ENCODE results near the gene IGF2. TPM values are rescaled to one million over a fixed set of nuclear protein-coding genes. Genes with fewer than 3 reads are reported as not detected.

Gene IGF2
- total RNA-seq, 1 donor from 2014 or later = 711 TPM

- no peak overlapping the region for H3K9ac ChIP-seq (ENCODE audit: low read depth in 1 of 3, low read length in 3 of 3)
- H3K27me3 ChIP-seq (ENCODE audit: control insufficient read depth in 3 of 3, insufficient read depth in 3 of 3, low read length in 3 of 3) = peaks cover 3 to 14% (median 4%) of the 10 kb centered on the region in 3 donors
- H3K36me3 ChIP-seq (ENCODE audit: control insufficient read depth in 3 of 3, insufficient read depth in 3 of 3, low read length in 3 of 3) = no peaks in the 10 kb centered on the region
- H3K4me3 ChIP-seq (ENCODE audit: low read length in 3 of 3) = no peak overlapping the region
- peaks cover 0 to 5% (median 2%) of the 10 kb centered on the region in 3 donors for H3K9me3 ChIP-seq (ENCODE audit: control insufficient read depth in 3 of 3, low read length in 3 of 3)
- H3K27ac ChIP-seq (ENCODE audit: low read depth, low read length) = no peak overlapping the region
- H3K4me1 ChIP-seq (ENCODE audit: control insufficient read depth in 3 of 3, insufficient read depth in 3 of 3, low read length in 3 of 3) = peaks cover 16 to 24% (median 17%) of the 10 kb centered on the region in 3 donors
These were observed 50.2 kb downstream of the IGF2 start for GRCh38 chr11:2088746-2089535.

- H3K9me3 ChIP-seq (ENCODE audit: control insufficient read depth in 3 of 3, low read length in 3 of 3) = peaks cover 0 to 5% (median 2%) of the 10 kb centered on the region in 3 donors
- no peak overlapping the region for H3K9ac ChIP-seq (ENCODE audit: low read depth in 1 of 3, low read length in 3 of 3)
- H3K4me3 ChIP-seq (ENCODE audit: low read length in 3 of 3) = no peak overlapping the region
- H3K4me1 ChIP-seq (ENCODE audit: control insufficient read depth in 3 of 3, insufficient read depth in 3 of 3, low read length in 3 of 3) = peaks cover 10 to 18% (median 11%) of the 10 kb centered on the region in 3 donors
- no peak overlapping the region for H3K27ac ChIP-seq (ENCODE audit: low read depth, low read length)
- peaks cover 3 to 14% (median 4%) of the 10 kb centered on the region in 3 donors for H3K27me3 ChIP-seq (ENCODE audit: control insufficient read depth in 3 of 3, insufficient read depth in 3 of 3, low read length in 3 of 3)
- no peaks in the 10 kb centered on the region for H3K36me3 ChIP-seq (ENCODE audit: control insufficient read depth in 3 of 3, insufficient read depth in 3 of 3, low read length in 3 of 3)
These were observed 50.9 kb downstream of the IGF2 start for GRCh38 chr11:2088284-2088683.

GRCh38 chr11:2086239-2087040 is 52.7 kb downstream of the IGF2 start:
- Histone ChIP-seq H3K4me3 (ENCODE audit: low read length in 3 of 3) (no peak overlapping the region), H3K9me3 (ENCODE audit: control insufficient read depth in 3 of 3, low read length in 3 of 3) (peaks cover 0 to 5% (median 2%) of the 10 kb centered on the region in 3 donors), H3K27me3 (ENCODE audit: control insufficient read depth in 3 of 3, insufficient read depth in 3 of 3, low read length in 3 of 3) (peaks cover 3 to 14% (median 4%) of the 10 kb centered on the region in 3 donors), H3K36me3 (ENCODE audit: control insufficient read depth in 3 of 3, insufficient read depth in 3 of 3, low read length in 3 of 3) (no peaks in the 10 kb centered on the region), H3K4me1 (ENCODE audit: control insufficient read depth in 3 of 3, insufficient read depth in 3 of 3, low read length in 3 of 3) (no peaks in the 10 kb centered on the region), H3K27ac (ENCODE audit: low read depth, low read length) (no peak overlapping the region), H3K9ac (ENCODE audit: low read depth in 1 of 3, low read length in 3 of 3) (no peak overlapping the region)

GRCh38 chr11:2085251-2086066 is 53.7 kb downstream of the IGF2 start:
- Histone ChIP-seq H3K36me3 (ENCODE audit: control insufficient read depth in 3 of 3, insufficient read depth in 3 of 3, low read length in 3 of 3) (no peaks in the 10 kb centered on the region), H3K4me3 (ENCODE audit: low read length in 3 of 3) (no peak overlapping the region), H3K4me1 (ENCODE audit: control insufficient read depth in 3 of 3, insufficient read depth in 3 of 3, low read length in 3 of 3) (no peaks in the 10 kb centered on the region), H3K27me3 (ENCODE audit: control insufficient read depth in 3 of 3, insufficient read depth in 3 of 3, low read length in 3 of 3) (peaks cover 3 to 14% (median 4%) of the 10 kb centered on the region in 3 donors), H3K9ac (ENCODE audit: low read depth in 1 of 3, low read length in 3 of 3) (no peak overlapping the region), H3K27ac (ENCODE audit: low read depth, low read length) (no peak overlapping the region), H3K9me3 (ENCODE audit: control insufficient read depth in 3 of 3, low read length in 3 of 3) (peaks cover 0 to 5% (median 2%) of the 10 kb centered on the region in 3 donors)

- no peaks in the 10 kb centered on the region for H3K36me3 ChIP-seq (ENCODE audit: control insufficient read depth in 3 of 3, insufficient read depth in 3 of 3, low read length in 3 of 3)
- H3K4me1 ChIP-seq (ENCODE audit: control insufficient read depth in 3 of 3, insufficient read depth in 3 of 3, low read length in 3 of 3) = no peaks in the 10 kb centered on the region
- no peak overlapping the region for H3K9ac ChIP-seq (ENCODE audit: low read depth in 1 of 3, low read length in 3 of 3)
- H3K4me3 ChIP-seq (ENCODE audit: low read length in 3 of 3) = no peak overlapping the region
- H3K9me3 ChIP-seq (ENCODE audit: control insufficient read depth in 3 of 3, low read length in 3 of 3) = peaks cover 0 to 5% (median 2%) of the 10 kb centered on the region in 3 donors
- H3K27ac ChIP-seq (ENCODE audit: low read depth, low read length) = no peak overlapping the region
- H3K27me3 ChIP-seq (ENCODE audit: control insufficient read depth in 3 of 3, insufficient read depth in 3 of 3, low read length in 3 of 3) = peaks cover 3 to 14% (median 4%) of the 10 kb centered on the region in 3 donors
These were observed 54.5 kb downstream of the IGF2 start for GRCh38 chr11:2084721-2085120.

Small RNA genes lying within 50 kb of the gene (small RNA-seq; reads per million reads assigned to genes)
- gene MIR4686 (not detected), gene MIR483 (36.6 reads per million, percentile 95 among the genes with 10 or more reads in this experiment)

Other genes with a start within 250 kb of the IGF2 start
- gene PRR33, start 247.5 kb downstream of the IGF2 start, total RNA-seq = 1.0 TPM
- gene TNNT3, start 219.7 kb downstream of the IGF2 start, total RNA-seq = 4,042 TPM
- 12.0 TPM for gene MRPL23, start 192.1 kb downstream of the IGF2 start, total RNA-seq
- 27,241 TPM for gene H19, start 141.5 kb downstream of the IGF2 start, total RNA-seq
- not detected for gene INS, start 21.8 kb upstream of the IGF2 start, total RNA-seq
- not detected for gene TH, start 32.4 kb upstream of the IGF2 start, total RNA-seq
- not detected for gene ASCL2, start 131.2 kb upstream of the IGF2 start, total RNA-seq
- gene C11orf21, start 162.5 kb upstream of the IGF2 start, total RNA-seq = 1.6 TPM
- 2.1 TPM for gene TSPAN32, start 162.6 kb upstream of the IGF2 start, total RNA-seq
- 221 TPM for gene CD81, start 237.9 kb upstream of the IGF2 start, total RNA-seq